IPS-20b (cell line): Measurements from ENCODE around the gene PTGIR.

Experiments
- H3K27ac ChIP-seq: one replicate; pipeline ENCODE4 v1.5.1; 2013; ENCODE audit warnings: low read length
- H3K27me3 ChIP-seq: 2 replicates; pipeline ENCODE4 v1.6.1; 2013; ENCODE audit warnings: mild to moderate bottlenecking, low read length, inconsistent platforms; ENCODE audit not compliant: insufficient read depth
- H3K36me3 ChIP-seq: 2 replicates; pipeline ENCODE4 v1.6.1; 2013; ENCODE audit warnings: low read depth, mild to moderate bottlenecking, inconsistent platforms, low read length, moderate library complexity; ENCODE audit not compliant: insufficient read depth
- H3K4me1 ChIP-seq: 2 replicates; pipeline ENCODE4 v1.6.1; 2013; ENCODE audit warnings: mild to moderate bottlenecking, control low read depth, inconsistent platforms, low read length, moderate library complexity; ENCODE audit not compliant: insufficient read depth
- H3K4me3 ChIP-seq: 2 replicates; pipeline ENCODE4 v1.5.1; 2013; ENCODE audit warnings: mild to moderate bottlenecking, low read length, inconsistent platforms
- H3K9ac ChIP-seq: 2 replicates; pipeline ENCODE4 v1.6.1; 2013; ENCODE audit warnings: low read depth, mild to moderate bottlenecking, inconsistent platforms, low read length, moderate library complexity
- H3K9me3 ChIP-seq: 2 replicates; pipeline ENCODE4 v1.6.1; 2013; ENCODE audit warnings: mild to moderate bottlenecking, low read depth, low read length, inconsistent platforms; ENCODE audit not compliant: insufficient read depth

PTGIR gene

GRCh38 chr19:46603752-46604231, 21.1 kb downstream of the PTGIR start:
- Histone ChIP-seq H3K9ac (peak overlapping the region; percentile 97; the same call in 1 of the 2 replicates), H3K27me3 (no peaks in the 10 kb centered on the region), H3K27ac (no peak overlapping the region), H3K36me3 (peaks cover 44% of the 10 kb centered on the region), H3K4me1 (peaks cover 12% of the 10 kb centered on the region), H3K9me3 (no peaks in the 10 kb centered on the region), H3K4me3 (no peak overlapping the region)

- peak overlapping the region; percentile 97; the same call in 1 of the 2 replicates for H3K9ac ChIP-seq
- H3K27me3 ChIP-seq = no peaks in the 10 kb centered on the region
- no peak overlapping the region for H3K27ac ChIP-seq
- no peaks in the 10 kb centered on the region for H3K9me3 ChIP-seq
- peaks cover 38% of the 10 kb centered on the region for H3K36me3 ChIP-seq
- peaks cover 12% of the 10 kb centered on the region for H3K4me1 ChIP-seq
- H3K4me3 ChIP-seq = peak overlapping the region; percentile 99; the same call in 1 of the 2 replicates
These were observed 21.7 kb downstream of the PTGIR start for GRCh38 chr19:46603195-46603637.

GRCh38 chr19:46602392-46603194, 22.3 kb downstream of the PTGIR start:
- H3K4me1 ChIP-seq = peaks cover 12% of the 10 kb centered on the region
- H3K9ac ChIP-seq = peak overlapping the region; percentile 97
- H3K36me3 ChIP-seq = peaks cover 32% of the 10 kb centered on the region
- no peak overlapping the region for H3K27ac ChIP-seq
- H3K4me3 ChIP-seq = peak overlapping the region; percentile 99
- H3K27me3 ChIP-seq = no peaks in the 10 kb centered on the region
- H3K9me3 ChIP-seq = no peaks in the 10 kb centered on the region

- peak within 1 kb of the TSS; percentile 96 for H3K27ac ChIP-seq
- peaks cover 22% of the 10 kb centered on the region for H3K36me3 ChIP-seq
- peak within 1 kb of the TSS; percentile 99 for H3K9ac ChIP-seq
- no peaks in the 10 kb centered on the region for H3K27me3 ChIP-seq
- peak within 1 kb of the TSS; percentile 99 for H3K4me3 ChIP-seq
- H3K4me1 ChIP-seq = peaks cover 12% of the 10 kb centered on the region
- H3K9me3 ChIP-seq = no peaks in the 10 kb centered on the region
These were observed 23.3 kb downstream of the PTGIR start, which contains the start of gene CALM3 for GRCh38 chr19:46601318-46602224. Gene CALM3 (plus strand): TSS chr19:46601330. CDS start chr19:46601435, 105 bp downstream.

GRCh38 chr19:46600384-46601317, 24.2 kb downstream of the PTGIR start:
- Histone ChIP-seq H3K27ac (peak overlapping the region; percentile 96), H3K4me1 (peaks cover 12% of the 10 kb centered on the region), H3K9me3 (no peaks in the 10 kb centered on the region), H3K27me3 (no peaks in the 10 kb centered on the region), H3K36me3 (peaks cover 12% of the 10 kb centered on the region), H3K4me3 (peak overlapping the region; percentile 99), H3K9ac (peak overlapping the region; percentile 99)

GRCh38 chr19:46599716-46600373, 25.0 kb downstream of the PTGIR start:
- H3K27me3 ChIP-seq = no peaks in the 10 kb centered on the region
- peaks cover 12% of the 10 kb centered on the region for H3K4me1 ChIP-seq
- H3K4me3 ChIP-seq = peak overlapping the region; percentile 86
- H3K36me3 ChIP-seq = peaks cover 8% of the 10 kb centered on the region; the same call in 1 of the 2 replicates
- peak overlapping the region; percentile 99; the same call in 1 of the 2 replicates for H3K9ac ChIP-seq
- H3K9me3 ChIP-seq = no peaks in the 10 kb centered on the region
- peak overlapping the region; percentile 96 for H3K27ac ChIP-seq

- H3K4me1 ChIP-seq = peaks cover 9% of the 10 kb centered on the region
- H3K27me3 ChIP-seq = no peaks in the 10 kb centered on the region
- no peaks in the 10 kb centered on the region for H3K9me3 ChIP-seq
- H3K27ac ChIP-seq = no peak overlapping the region
- no peak overlapping the region for H3K4me3 ChIP-seq
- H3K36me3 ChIP-seq = peaks cover 8% of the 10 kb centered on the region; the same call in 1 of the 2 replicates
- H3K9ac ChIP-seq = no peak overlapping the region
These were observed 26.4 kb downstream of the PTGIR start for GRCh38 chr19:46598372-46598917.

GRCh38 chr19:46596008-46596407, 28.9 kb downstream of the PTGIR start:
- Histone ChIP-seq H3K27ac (no peak overlapping the region), H3K4me3 (no peak overlapping the region), H3K9ac (no peak overlapping the region), H3K36me3 (no peaks in the 10 kb centered on the region), H3K9me3 (no peaks in the 10 kb centered on the region), H3K27me3 (no peaks in the 10 kb centered on the region), H3K4me1 (no peaks in the 10 kb centered on the region)

GRCh38 chr19:46591870-46592269, 33.0 kb downstream of the PTGIR start:
- Histone ChIP-seq H3K27ac (no peak overlapping the region), H3K9ac (no peak overlapping the region), H3K4me1 (no peaks in the 10 kb centered on the region), H3K9me3 (no peaks in the 10 kb centered on the region), H3K4me3 (no peak overlapping the region), H3K36me3 (no peaks in the 10 kb centered on the region), H3K27me3 (no peaks in the 10 kb centered on the region)

GRCh38 chr19:46591254-46591653, 33.6 kb downstream of the PTGIR start:
- H3K9ac ChIP-seq = no peak overlapping the region
- H3K4me1 ChIP-seq = no peaks in the 10 kb centered on the region
- H3K9me3 ChIP-seq = no peaks in the 10 kb centered on the region
- no peak overlapping the region for H3K4me3 ChIP-seq
- no peaks in the 10 kb centered on the region for H3K36me3 ChIP-seq
- no peak overlapping the region for H3K27ac ChIP-seq
- H3K27me3 ChIP-seq = no peaks in the 10 kb centered on the region
